Superior temporal gyrus (tissue), 1 donor: ENCODE measurements around the gene FAF1.
"Not testable (repeated sequence)": the region's sequence is repeated elsewhere in the genome, so short reads cannot be mapped to it uniquely, and the experiment has no call there.

Experiments used
- DNase-seq: peaks from one replicate; pipeline ENCODE4 v3.0.0-alpha.2; 2016; ENCODE audit errors: extremely low spot score

FAF1 gene

GRCh38 chr1:50779801-50780200, 180.3 kb downstream of the FAF1 start:
- no peak for DNase-seq

- no peak for DNase-seq
Measured at GRCh38 chr1:50775740-50776139, 184.3 kb downstream of the FAF1 start.

- DNase-seq = peak; percentile 94
Measured at GRCh38 chr1:50774759-50775351, 185.2 kb downstream of the FAF1 start.

GRCh38 chr1:50766688-50767087, 193.4 kb downstream of the FAF1 start:
- DNase-seq = no peak

GRCh38 chr1:50756543-50756942, 203.5 kb downstream of the FAF1 start:
- DNase-seq = not testable (repeated sequence)

GRCh38 chr1:50754764-50755163, 205.3 kb downstream of the FAF1 start:
- DNase-seq = not testable (repeated sequence)

- peak; percentile 67 for DNase-seq
Measured at GRCh38 chr1:50750021-50750619, 209.9 kb downstream of the FAF1 start.

GRCh38 chr1:50747394-50747793, 212.7 kb downstream of the FAF1 start:
- no peak for DNase-seq

- no peak for DNase-seq
Measured at GRCh38 chr1:50742523-50742922, 217.5 kb downstream of the FAF1 start.

GRCh38 chr1:50739125-50739524, 220.9 kb downstream of the FAF1 start:
- no peak for DNase-seq

GRCh38 chr1:50735443-50735842, 224.6 kb downstream of the FAF1 start:
- DNase-seq = peak; percentile 78

- DNase-seq = not testable (repeated sequence)
Measured at GRCh38 chr1:50727578-50727977, 232.5 kb downstream of the FAF1 start.

GRCh38 chr1:50724626-50725286, 235.3 kb downstream of the FAF1 start:
- no peak for DNase-seq

GRCh38 chr1:50720457-50721053, 239.5 kb downstream of the FAF1 start:
- no peak for DNase-seq

GRCh38 chr1:50719126-50719525, 240.9 kb downstream of the FAF1 start:
- DNase-seq = no peak

- peak; percentile 69 for DNase-seq
Measured at GRCh38 chr1:50717327-50717726, 242.7 kb downstream of the FAF1 start.

GRCh38 chr1:50716455-50716854, 243.6 kb downstream of the FAF1 start:
- not testable (repeated sequence) for DNase-seq

GRCh38 chr1:50710099-50710498, 250.0 kb downstream of the FAF1 start:
- peak; percentile 15 for DNase-seq

GRCh38 chr1:50707824-50708223, 252.2 kb downstream of the FAF1 start:
- DNase-seq = no peak

GRCh38 chr1:50705699-50706098, 254.4 kb downstream of the FAF1 start:
- DNase-seq = peak; percentile 52

- no peak for DNase-seq
Measured at GRCh38 chr1:50705041-50705440, 255.0 kb downstream of the FAF1 start.

- peak; percentile 95 for DNase-seq
Measured at GRCh38 chr1:50704126-50704525, 255.9 kb downstream of the FAF1 start.

- DNase-seq = peak; percentile 63
Measured at GRCh38 chr1:50703240-50703639, 256.8 kb downstream of the FAF1 start.
